HG03469 (cell line): ENCODE measurements around the gene LRIT2.

Experiments
- ATAC-seq: cut with Tn5 transposase; IDR thresholded peaks from one replicate; pipeline ENCODE4 v1.9.1; 2021; ENCODE audit warnings: mild to moderate bottlenecking, moderate library complexity, moderate number of reproducible peaks; ENCODE audit not compliant: unreplicated experiment

The LRIT2 gene

GRCh38 chr10:84243759-84244158 lies 18.4 kb upstream of the LRIT2 start:
- ATAC-seq: no peak

- ATAC-seq: no peak
Observed at GRCh38 chr10:84241185-84241790, 15.9 kb upstream of the LRIT2 start, which contains the start of gene LRIT1. LRIT1 (minus strand) TSS chr10:84241546; CDS start chr10:84241439, 107 bp downstream.

- ATAC-seq: no peak
Observed at GRCh38 chr10:84238909-84239308, 13.6 kb upstream of the LRIT2 start.

GRCh38 chr10:84237199-84238051 lies 12.1 kb upstream of the LRIT2 start:
- no peak for ATAC-seq

- ATAC-seq: no peak
Observed at GRCh38 chr10:84236807-84237198, 11.5 kb upstream of the LRIT2 start.

- ATAC-seq: no peak
Observed at GRCh38 chr10:84235096-84235495, 9.8 kb upstream of the LRIT2 start.

GRCh38 chr10:84234479-84234878 lies 9.1 kb upstream of the LRIT2 start:
- no peak for ATAC-seq

GRCh38 chr10:84233940-84234339 lies 8.6 kb upstream of the LRIT2 start:
- ATAC-seq: no peak

GRCh38 chr10:84232376-84232775 lies 7.0 kb upstream of the LRIT2 start:
- ATAC-seq: no peak

- ATAC-seq: no peak
Observed at GRCh38 chr10:84230359-84230758, 5.0 kb upstream of the LRIT2 start.

- ATAC-seq: no peak
Observed at GRCh38 chr10:84227810-84228209, 2.5 kb upstream of the LRIT2 start.

- no peak for ATAC-seq
Observed at GRCh38 chr10:84226616-84227015, 1.3 kb upstream of the LRIT2 start.

GRCh38 chr10:84224411-84225028 lies 824 bp downstream of the LRIT2 start:
- ATAC-seq: no peak

- ATAC-seq: no peak
Observed at GRCh38 chr10:84221916-84222315, 3.4 kb downstream of the LRIT2 start.

GRCh38 chr10:84217746-84218145 lies 7.6 kb downstream of the LRIT2 start:
- no peak for ATAC-seq

- ATAC-seq: no peak
Observed at GRCh38 chr10:84216834-84217233, 8.5 kb downstream of the LRIT2 start.

- peak; percentile 89 for ATAC-seq
Observed at GRCh38 chr10:84214612-84215235, 10.6 kb downstream of the LRIT2 start.

GRCh38 chr10:84214046-84214572 lies 11.2 kb downstream of the LRIT2 start:
- no peak for ATAC-seq

GRCh38 chr10:84213076-84213475 lies 12.3 kb downstream of the LRIT2 start:
- ATAC-seq: no peak

- ATAC-seq: no peak
Observed at GRCh38 chr10:84212014-84212413, 13.3 kb downstream of the LRIT2 start.

- no peak for ATAC-seq
Observed at GRCh38 chr10:84211566-84211965, 13.8 kb downstream of the LRIT2 start.
